GM12891 (cell line): Measurements from ENCODE around the gene VWA8.

ENCODE experiments used
- POLR2A ChIP-seq: IDR thresholded peaks from 2 replicates; pipeline ENCODE4 v1.6.1; 2011; ENCODE audit warnings: low read depth, low read length, control low read depth
- POLR2AphosphoS5 ChIP-seq: IDR thresholded peaks from 2 replicates; pipeline ENCODE4 v1.6.1; 2011; ENCODE audit warnings: low read depth, low read length, control low read depth
- TAF1 ChIP-seq: IDR thresholded peaks from 2 replicates; pipeline ENCODE4 v1.6.1; 2011; ENCODE audit warnings: low read depth, low read length, control low read depth

DNA sequence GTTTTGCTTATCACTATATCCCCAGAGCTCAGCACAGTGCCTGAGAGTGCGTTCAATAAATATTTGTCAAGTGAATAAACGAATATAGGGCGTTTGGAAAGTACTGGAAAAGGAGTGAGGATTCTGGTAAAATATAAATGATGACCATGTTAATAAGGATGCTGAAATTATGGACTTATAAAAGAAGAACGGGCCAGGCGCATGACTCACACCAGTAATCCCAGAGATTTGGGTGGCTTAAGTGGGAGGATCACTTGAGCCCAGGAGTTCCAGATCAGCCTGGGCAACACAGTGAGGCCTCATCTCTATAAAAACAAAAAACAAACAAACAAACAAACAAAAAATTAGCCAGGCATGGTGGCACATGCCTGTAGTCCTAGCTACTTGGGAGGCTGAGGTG is 198.1 kb downstream of the VWA8 start:
- TF ChIP-seq POLR2A (no peak), TAF1 (no peak), POLR2AphosphoS5 (no peak)
